ENCODE data around the gene MRPL58.

DNA sequence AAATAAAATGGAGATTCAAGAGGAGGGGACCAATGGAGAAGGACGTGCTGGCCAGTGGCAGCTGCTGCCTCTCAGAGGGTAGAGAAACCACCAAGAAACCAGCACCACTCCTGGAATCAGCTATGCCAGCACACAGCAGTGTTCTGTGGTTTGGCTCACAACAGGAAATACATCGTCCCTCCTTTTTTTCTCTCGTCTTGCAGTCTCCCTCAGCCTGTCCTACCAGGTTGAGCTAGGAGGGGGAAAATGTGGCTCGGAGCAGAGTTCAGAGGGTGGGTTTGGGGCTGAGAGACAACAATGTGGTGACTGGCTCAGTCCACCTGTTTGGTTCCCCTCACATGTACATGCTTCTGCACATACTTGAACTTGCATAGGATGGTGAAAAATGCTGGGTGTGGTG, 55.4 kb downstream of the MRPL58 start:
- TF ChIP-seq, protein P1, sequence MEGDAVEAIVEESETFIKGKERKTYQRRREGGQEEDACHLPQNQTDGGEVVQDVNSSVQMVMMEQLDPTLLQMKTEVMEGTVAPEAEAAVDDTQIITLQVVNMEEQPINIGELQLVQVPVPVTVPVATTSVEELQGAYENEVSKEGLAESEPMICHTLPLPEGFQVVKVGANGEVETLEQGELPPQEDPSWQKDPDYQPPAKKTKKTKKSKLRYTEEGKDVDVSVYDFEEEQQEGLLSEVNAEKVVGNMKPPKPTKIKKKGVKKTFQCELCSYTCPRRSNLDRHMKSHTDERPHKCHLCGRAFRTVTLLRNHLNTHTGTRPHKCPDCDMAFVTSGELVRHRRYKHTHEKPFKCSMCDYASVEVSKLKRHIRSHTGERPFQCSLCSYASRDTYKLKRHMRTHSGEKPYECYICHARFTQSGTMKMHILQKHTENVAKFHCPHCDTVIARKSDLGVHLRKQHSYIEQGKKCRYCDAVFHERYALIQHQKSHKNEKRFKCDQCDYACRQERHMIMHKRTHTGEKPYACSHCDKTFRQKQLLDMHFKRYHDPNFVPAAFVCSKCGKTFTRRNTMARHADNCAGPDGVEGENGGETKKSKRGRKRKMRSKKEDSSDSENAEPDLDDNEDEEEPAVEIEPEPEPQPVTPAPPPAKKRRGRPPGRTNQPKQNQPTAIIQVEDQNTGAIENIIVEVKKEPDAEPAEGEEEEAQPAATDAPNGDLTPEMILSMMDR (conservative IDR thresholded peaks at IDR 0.05; ENCODE audit: low read depth, low read length) = no peak
- TF ChIP-seq EZH2 (IDR thresholded peaks at IDR 0.05; ENCODE audit: low read length, unreplicated experiment) (no peak), EZH2phosphoT487 (IDR thresholded peaks at IDR 0.05; ENCODE audit: borderline replicate concordance, low read length) (no peak)

Measured in PC-3 (cell line).